Spinal cord (tissue), 10 donors: Measurements from ENCODE around the gene TREX2. TPM values are rescaled to one million over a fixed set of nuclear protein-coding genes. Genes with fewer than 3 reads are reported as not detected.

Experiments
- DNase-seq, 6 donors: peaks; one replicate each; pipeline versions ENCODE4 v3.0.0 to v3.0.0-alpha.2; 2013 to 2015; ENCODE audit warnings: low spot score in 6 of 6, low read depth in 4 of 6
- H3K27ac ChIP-seq: one replicate; pipeline ENCODE4 v1.5.1; 2013; ENCODE audit warnings: low read depth, low read length, control low read depth
- H3K27me3 ChIP-seq: one replicate; pipeline ENCODE4 v1.6.1; 2013; ENCODE audit warnings: low read length; ENCODE audit not compliant: control insufficient read depth, insufficient read depth
- H3K36me3 ChIP-seq: one replicate; pipeline ENCODE4 v1.6.1; 2013; ENCODE audit warnings: low read length; ENCODE audit not compliant: control insufficient read depth, insufficient read depth
- H3K4me1 ChIP-seq: one replicate; pipeline ENCODE4 v1.6.1; 2013; ENCODE audit warnings: low read length; ENCODE audit not compliant: control insufficient read depth, insufficient read depth
- H3K4me3 ChIP-seq: one replicate; pipeline ENCODE4 v1.5.1; 2013; ENCODE audit warnings: low read depth, low read length, control low read depth
- H3K9me3 ChIP-seq: one replicate; pipeline ENCODE4 v1.6.1; 2013; ENCODE audit warnings: low read length; ENCODE audit not compliant: control insufficient read depth, insufficient read depth
- WGBS: methylation state at CpG from one replicate; pipeline ENCODE4 v1.1.5; 2013; ENCODE audit warnings: missing lambda C conversion rate; ENCODE audit not compliant: insufficient coverage; 5-methylcytosine and 5-hydroxymethylcytosine counted together
- polyA plus RNA-seq, 2 donors: library from polyadenylated mRNA; unstranded; fragments of 120-200 nt; gene quantifications; one replicate each; pipeline ENCODE4 v1.2.1, GENCODE V29; 2013; ENCODE audit not compliant: insufficient read length in 2 of 2
- total RNA-seq, 2 donors: library from RNA; depleted of rRNA in 1 of 2; stranded (reverse); fragments of 120-200 nt in 1 of 2; fragments of >200 nt in 1 of 2; gene quantifications; one replicate each; pipeline versions ENCODE4 v1.2.3 to v1.2.4, GENCODE V29; 2013 to 2014
- donor health status: healthy.

Gene TREX2
- total and polyA plus RNA-seq, 4 donors = 0.41 to 0.77 (median 0.50) TPM; not detected in 1

- no peak for DNase-seq
- H3K4me3 ChIP-seq = no peak overlapping the region
- no peaks in the 10 kb centered on the region for H3K9me3 ChIP-seq
- H3K4me1 ChIP-seq = no peaks in the 10 kb centered on the region
- 82% methylated on average over 3 of the region's 7 CpGs for WGBS
- no peak overlapping the region for H3K27ac ChIP-seq
- no peaks in the 10 kb centered on the region for H3K27me3 ChIP-seq
- H3K36me3 ChIP-seq = peaks cover 13% of the 10 kb centered on the region
These were observed 4.6 kb downstream of the TREX2 start for GRCh38 chrX:153441296-153441695.

DNA sequence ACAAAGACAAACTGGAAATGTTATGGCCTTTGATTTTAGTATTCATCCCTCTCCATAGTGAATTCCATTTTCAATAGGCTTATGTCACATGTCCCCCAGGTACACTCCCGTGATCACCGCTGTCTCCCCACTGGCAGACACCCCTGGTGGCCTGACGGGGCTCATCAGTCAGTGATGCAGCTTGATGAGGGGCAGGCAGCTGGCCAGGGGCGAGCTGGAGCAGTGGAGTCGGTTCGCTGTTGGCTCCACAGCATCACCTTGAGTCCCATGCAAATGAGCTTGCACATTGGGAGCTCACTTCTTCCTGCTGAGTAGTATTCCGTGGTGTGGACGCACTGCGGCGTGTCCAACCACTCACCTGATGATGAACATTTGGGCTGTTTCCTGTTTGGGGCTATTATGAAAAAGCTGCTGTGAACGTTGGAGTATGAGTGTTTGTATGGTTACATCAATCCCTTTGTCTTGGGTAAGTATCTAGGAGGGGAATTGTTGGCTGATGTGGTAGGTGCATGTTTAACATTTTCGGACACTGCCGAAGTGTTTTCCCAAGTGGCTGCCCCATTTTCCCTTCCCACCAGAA, 5.2 kb downstream of the TREX2 start:
- no peak overlapping the region for H3K4me3 ChIP-seq
- no peaks in the 10 kb centered on the region for H3K27me3 ChIP-seq
- peaks cover 7% of the 10 kb centered on the region for H3K36me3 ChIP-seq
- no peak for DNase-seq
- 72% methylated on average over 10 of the region's 13 CpGs for WGBS
- no peaks in the 10 kb centered on the region for H3K4me1 ChIP-seq
- no peak overlapping the region for H3K27ac ChIP-seq
- H3K9me3 ChIP-seq = no peaks in the 10 kb centered on the region

GRCh38 chrX:153439977-153440376, 5.9 kb downstream of the TREX2 start:
- DNase-seq = no peak
- no peaks in the 10 kb centered on the region for H3K4me1 ChIP-seq
- H3K4me3 ChIP-seq = no peak overlapping the region
- no peaks in the 10 kb centered on the region for H3K27me3 ChIP-seq
- WGBS = 77% methylated on average over 4 of the region's 4 CpGs
- peaks cover 5% of the 10 kb centered on the region for H3K36me3 ChIP-seq
- H3K27ac ChIP-seq = no peak overlapping the region
- H3K9me3 ChIP-seq = no peaks in the 10 kb centered on the region

- WGBS = 44% methylated on average over 8 of the region's 8 CpGs
- Histone ChIP-seq H3K4me3 (no peak overlapping the region), H3K27ac (no peak overlapping the region), H3K4me1 (no peaks in the 10 kb centered on the region), H3K27me3 (no peaks in the 10 kb centered on the region), H3K36me3 (no peaks in the 10 kb centered on the region), H3K9me3 (no peaks in the 10 kb centered on the region)
- peak in 2 of 6 donors; percentile 43 to 67 for DNase-seq
These were observed 7.3 kb downstream of the TREX2 start for GRCh38 chrX:153438532-153438931.

- H3K36me3 ChIP-seq = no peaks in the 10 kb centered on the region
- no peak overlapping the region for H3K27ac ChIP-seq
- H3K9me3 ChIP-seq = peaks cover under 1% of the 10 kb centered on the region
- H3K4me3 ChIP-seq = no peak overlapping the region
- WGBS = no CpG with 5 or more reads among the region's 3 CpGs
- no peaks in the 10 kb centered on the region for H3K27me3 ChIP-seq
- no peaks in the 10 kb centered on the region for H3K4me1 ChIP-seq
- DNase-seq = no peak
These were observed 10.0 kb downstream of the TREX2 start for GRCh38 chrX:153435845-153436244.

GRCh38 chrX:153434801-153435200, 11.1 kb downstream of the TREX2 start:
- 82% methylated on average over 7 of the region's 8 CpGs for WGBS

GRCh38 chrX:153433781-153434285, 12.0 kb downstream of the TREX2 start:
- Histone ChIP-seq H3K27ac (no peak overlapping the region), H3K9me3 (peaks cover 3% of the 10 kb centered on the region), H3K4me3 (no peak overlapping the region), H3K36me3 (no peaks in the 10 kb centered on the region), H3K27me3 (no peaks in the 10 kb centered on the region), H3K4me1 (no peaks in the 10 kb centered on the region)
- no peak for DNase-seq
- WGBS = 87% methylated on average over 17 of the region's 17 CpGs

More at GRCh38 chrX:153434801-153435200, 11.1 kb downstream of the TREX2 start:
- DNase-seq = no peak
- Histone ChIP-seq H3K27me3 (no peaks in the 10 kb centered on the region), H3K4me3 (no peak overlapping the region), H3K4me1 (no peaks in the 10 kb centered on the region), H3K27ac (no peak overlapping the region), H3K36me3 (no peaks in the 10 kb centered on the region), H3K9me3 (peaks cover 3% of the 10 kb centered on the region)

DNA sequence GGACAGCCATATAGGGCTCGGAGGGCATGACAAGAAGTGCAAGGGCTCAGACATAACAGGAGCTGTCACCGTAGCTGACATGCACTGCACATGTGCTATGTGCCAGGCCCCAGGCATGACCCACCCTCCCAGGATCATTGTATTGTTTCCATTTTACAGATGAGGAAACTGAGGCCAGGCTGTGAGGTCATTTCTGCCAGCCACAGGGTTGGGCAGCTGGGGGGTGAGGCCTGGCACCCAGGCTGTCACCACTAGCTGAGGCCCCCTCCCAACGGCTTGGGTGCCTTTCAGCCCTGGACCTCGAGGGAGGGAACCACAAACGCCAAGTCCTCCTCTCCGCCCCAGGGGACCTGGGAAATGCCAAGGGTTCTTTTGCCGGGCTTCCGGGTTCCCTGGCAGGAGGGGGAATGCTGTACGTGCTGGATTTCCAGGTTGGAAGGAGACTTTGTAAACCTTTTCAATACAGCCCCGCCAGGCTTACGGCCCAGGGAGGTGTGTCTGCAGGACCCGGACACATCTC, 12.6 kb downstream of the TREX2 start:
- peaks cover 3% of the 10 kb centered on the region for H3K9me3 ChIP-seq
- WGBS = 69% methylated on average over 11 of the region's 12 CpGs
- no peak overlapping the region for H3K4me3 ChIP-seq
- no peak for DNase-seq
- no peaks in the 10 kb centered on the region for H3K36me3 ChIP-seq
- no peaks in the 10 kb centered on the region for H3K27me3 ChIP-seq
- no peaks in the 10 kb centered on the region for H3K4me1 ChIP-seq
- H3K27ac ChIP-seq = no peak overlapping the region

- 74% methylated on average over 6 of the region's 6 CpGs for WGBS
- no peak overlapping the region for H3K27ac ChIP-seq
- no peaks in the 10 kb centered on the region for H3K27me3 ChIP-seq
- peaks cover 3% of the 10 kb centered on the region for H3K9me3 ChIP-seq
- H3K4me1 ChIP-seq = no peaks in the 10 kb centered on the region
- DNase-seq = no peak
- no peak overlapping the region for H3K4me3 ChIP-seq
- no peaks in the 10 kb centered on the region for H3K36me3 ChIP-seq
These were observed 15.1 kb downstream of the TREX2 start for GRCh38 chrX:153430796-153431195.

- peaks cover 8% of the 10 kb centered on the region for H3K4me1 ChIP-seq
- H3K27ac ChIP-seq = no peak overlapping the region
- no peak for DNase-seq
- no CpG with 5 or more reads among the region's 3 CpGs for WGBS
- no peaks in the 10 kb centered on the region for H3K27me3 ChIP-seq
- peaks cover 3% of the 10 kb centered on the region for H3K9me3 ChIP-seq
- H3K36me3 ChIP-seq = peaks cover 14% of the 10 kb centered on the region
- no peak overlapping the region for H3K4me3 ChIP-seq
These were observed 19.7 kb downstream of the TREX2 start for GRCh38 chrX:153426204-153426603.
